ENCODE measurements around the gene STAC3.

Gene STAC3

GRCh38 chr12:57230381-57231155 is 20.4 kb downstream of the STAC3 start:
- peak overlapping the region; percentile 46 for H3K4me3 ChIP-seq (ENCODE audit: low read depth, low read length)
- POLR2A ChIA-PET = interaction anchor here (1.2 to 3.5 kb wide), 6 partner anchors 10 to 594 kb away, joined by 4 to 72 read pairs (median 12); partner anchors contain the start of genes DDIT3, GLI1 and NXPH4
- H3K36me3 ChIP-seq (ENCODE audit: control insufficient read depth in 2 of 2, insufficient read depth in 1 of 2, low read length in 2 of 2) = peaks cover 0 to 50% of the 10 kb centered on the region in 2 experiments; a peak in 1 of 3 replicates
- H3K27ac ChIP-seq (ENCODE audit: extremely low read depth, low read depth, low read length) = peak overlapping the region; percentile 87
- H3K4me1 ChIP-seq (ENCODE audit: control insufficient read depth, insufficient read depth, low read length) = peaks cover 23% of the 10 kb centered on the region
- H3K9me3 ChIP-seq (ENCODE audit: control insufficient read depth, insufficient read depth, low read depth, low read length) = no peaks in the 10 kb centered on the region
- TF ChIP-seq ZBTB21 (tag by site-specific recombination; IDR thresholded peaks at IDR 0.05) (peak; percentile 1; the same call in 1 of the 2 replicates), ZBTB7A (tag by site-specific recombination; IDR thresholded peaks at IDR 0.05; ENCODE audit: low read depth) (no peak), PATZ1 (tag by site-specific recombination; IDR thresholded peaks at IDR 0.05) (0 out of 2 replicates have a peak, but pooled peaks have one; percentile 1), ZNF660 (tag by site-specific recombination; IDR thresholded peaks at IDR 0.05) (0 out of 2 replicates have a peak, but pooled peaks have one; percentile 5), ZNF280C (tag by site-specific recombination; IDR thresholded peaks at IDR 0.05) (no peak), PBX3 (CRISPR knock-in tag; IDR thresholded peaks at IDR 0.05) (0 out of 2 replicates have a peak, but pooled peaks have one; percentile 6), ZNF398 (tag by site-specific recombination; IDR thresholded peaks at IDR 0.05) (peak; percentile 13; the same call in 1 of the 2 replicates), SP3 (tag by site-specific recombination; IDR thresholded peaks at IDR 0.05) (0 out of 2 replicates have a peak, but pooled peaks have one; percentile 9)
- CTCF ChIA-PET = interaction anchor here (0.6 to 23.3 kb wide), 7 partner anchors 9 to 1112 kb away, joined by 3 to 628 read pairs (median 3); partner anchors contain the start of gene NXPH4

- ChIA-PET CTCF (interaction anchor here (0.5 to 23.3 kb wide), 15 partner anchors 10 to 1111 kb away, joined by 3 to 628 read pairs (median 3); partner anchors contain the start of gene NXPH4), POLR2A (interaction anchor here (0.6 to 3.5 kb wide), 12 partner anchors 8 to 593 kb away, joined by 3 to 72 read pairs (median 6); partner anchors contain the start of genes DDIT3, GLI1, INHBE and NXPH4)
- Histone ChIP-seq H3K4me3 (ENCODE audit: low read depth, low read length) (peak within 1 kb of the TSS; percentile 46), H3K4me1 (ENCODE audit: control insufficient read depth, insufficient read depth, low read length) (peaks cover 17% of the 10 kb centered on the region), H3K27ac (ENCODE audit: extremely low read depth, low read depth, low read length) (peak within 1 kb of the TSS; percentile 87), H3K9me3 (ENCODE audit: control insufficient read depth, insufficient read depth, low read depth, low read length) (no peaks in the 10 kb centered on the region), H3K36me3 (ENCODE audit: control insufficient read depth in 2 of 2, insufficient read depth in 1 of 2, low read length in 2 of 2) (peaks cover 0 to 42% of the 10 kb centered on the region in 2 experiments; a peak in 1 of 3 replicates)
- TF ChIP-seq GFI1B (tag by site-specific recombination; IDR thresholded peaks at IDR 0.05) (no peak), SALL2 (tag by site-specific recombination; IDR thresholded peaks at IDR 0.05; ENCODE audit: borderline replicate concordance) (no peak), ZNF621 (tag by site-specific recombination; IDR thresholded peaks at IDR 0.05) (no peak), ZNF354C (tag by site-specific recombination; IDR thresholded peaks at IDR 0.05; ENCODE audit: borderline replicate concordance, low read depth) (no peak), ZBTB48 (tag by site-specific recombination; IDR thresholded peaks at IDR 0.05) (0 out of 2 replicates have a peak, but pooled peaks have one; percentile 48), SP7 (tag by site-specific recombination; IDR thresholded peaks at IDR 0.05) (peak; percentile 31; the same call in 1 of the 2 replicates), WT1 (tag by site-specific recombination; IDR thresholded peaks at IDR 0.05) (no peak), KLF8 (tag by site-specific recombination; IDR thresholded peaks at IDR 0.05) (0 out of 2 replicates have a peak, but pooled peaks have one; percentile 15), ZNF202 (tag by site-specific recombination; IDR thresholded peaks at IDR 0.05; ENCODE audit: borderline replicate concordance) (no peak), ZBTB17 (tag by site-specific recombination; IDR thresholded peaks at IDR 0.05) (no peak; the same call in 1 of the 2 replicates), ZEB2 (tag by site-specific recombination; IDR thresholded peaks at IDR 0.05) (peak; percentile 69), ZNF394 (tag by site-specific recombination; IDR thresholded peaks at IDR 0.05; ENCODE audit: borderline replicate concordance) (peak; percentile 18; the same call in 1 of the 2 replicates), ZNF561 (tag by site-specific recombination; IDR thresholded peaks at IDR 0.05; ENCODE audit: borderline replicate concordance) (0 out of 2 replicates have a peak, but pooled peaks have one; percentile 7), KLF9 (tag by site-specific recombination; IDR thresholded peaks at IDR 0.05; ENCODE audit: low read depth) (no peak), KLF1 (tag by site-specific recombination; IDR thresholded peaks at IDR 0.05) (peak; percentile 19), ZNF610 (tag by site-specific recombination; IDR thresholded peaks at IDR 0.05; ENCODE audit: borderline replicate concordance) (0 out of 2 replicates have a peak, but pooled peaks have one; percentile 51)
These were observed 21.2 kb downstream of the STAC3 start, which contains the start of gene SHMT2 for GRCh38 chr12:57229634-57230380. Gene SHMT2, plus strand, starts transcription at chr12:57229711. Its CDS starts 68 bp downstream, at chr12:57229779.

Measured in HEK293 (cell line).